Measurements from ENCODE around the gene FBXL17. TPM values are rescaled to one million over a fixed set of nuclear protein-coding genes. Genes with fewer than 3 reads are reported as not detected.

Gene FBXL17
- total and polyA plus RNA-seq, 4 donors = 2.1 to 14.1 (median 6.3) TPM

DNA sequence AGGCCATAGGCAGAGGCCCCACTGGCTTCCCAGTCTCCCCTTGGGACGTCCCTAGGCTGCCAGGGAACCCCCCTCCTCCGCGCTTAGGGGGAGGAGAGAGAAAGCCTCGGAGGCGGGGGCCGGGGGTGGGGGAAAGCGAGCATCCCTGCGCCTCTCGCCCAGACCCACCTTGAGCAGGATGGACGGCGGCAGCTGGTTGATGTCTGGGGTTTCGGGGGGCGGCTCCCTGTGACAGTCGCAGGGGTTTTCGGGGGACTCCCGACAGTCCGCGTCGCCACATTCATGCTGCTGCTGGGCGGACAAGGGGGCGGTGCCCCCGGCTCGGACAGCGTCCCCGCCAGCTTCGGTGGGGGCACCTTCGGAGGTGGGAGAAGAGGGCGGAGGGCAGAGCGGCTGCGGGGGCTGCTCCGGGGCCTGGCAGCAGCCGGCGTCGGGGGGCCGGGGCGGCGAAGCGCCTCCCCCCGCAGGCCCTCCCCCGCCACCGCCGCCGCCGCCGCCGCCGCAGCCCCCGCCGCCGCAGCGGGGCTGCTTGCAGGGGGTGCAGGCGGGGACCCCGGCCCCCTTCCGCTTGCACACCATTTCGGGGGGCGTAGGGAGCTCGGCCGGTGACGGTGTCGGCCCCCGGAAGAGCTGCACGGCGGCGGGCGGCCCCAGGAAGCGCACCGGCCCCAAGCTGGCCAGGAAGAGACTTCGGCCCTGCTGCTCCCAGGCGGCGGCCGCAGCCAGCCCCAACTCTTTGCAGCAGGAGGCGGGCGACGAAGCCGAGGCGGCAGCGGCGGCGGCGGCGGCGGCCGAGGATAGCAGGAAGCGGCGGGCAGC lies 1.2 kb downstream of the FBXL17 start (continued):
- TF ChIP-seq REST (IDR thresholded peaks at IDR 0.05) = no peak

- peak overlapping the region; percentile 39 to 100 for H3K27ac ChIP-seq (ENCODE audit: low read depth in 1 of 2, low read length in 2 of 2)
- H3K4me1 ChIP-seq (ENCODE audit: control insufficient read depth in 4 of 4, insufficient read depth in 4 of 4, low read length in 3 of 4) = peaks cover 2 to 25% (median 14%) of the 10 kb centered on the region in 4 donors
- TF ChIP-seq HNF4A (conservative IDR thresholded peaks at IDR 0.05) = no peak
- no peak for TF ChIP-seq TAF1 (conservative IDR thresholded peaks at IDR 0.05)
- no peak for TF ChIP-seq FOXA2 (IDR thresholded peaks at IDR 0.05)
- TF ChIP-seq, protein P1, sequence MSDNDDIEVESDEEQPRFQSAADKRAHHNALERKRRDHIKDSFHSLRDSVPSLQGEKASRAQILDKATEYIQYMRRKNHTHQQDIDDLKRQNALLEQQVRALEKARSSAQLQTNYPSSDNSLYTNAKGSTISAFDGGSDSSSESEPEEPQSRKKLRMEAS (IDR thresholded peaks at IDR 0.05) = no peak
- TF ChIP-seq GABPA (IDR thresholded peaks at IDR 0.05 in 1 of 2, conservative IDR thresholded peaks at IDR 0.05 in 1 of 2) = no peak
- no peak for TF ChIP-seq SP1 (IDR thresholded peaks at IDR 0.05)
- no peak for TF ChIP-seq HNF4G (IDR thresholded peaks at IDR 0.05)
- TF ChIP-seq YY1 (IDR thresholded peaks at IDR 0.05) = no peak
- no peak for TF ChIP-seq ATF3 (IDR thresholded peaks at IDR 0.05)
- TF ChIP-seq RAD21 (IDR thresholded peaks at IDR 0.05) = no peak
- no peak for TF ChIP-seq FOXA1 (IDR thresholded peaks at IDR 0.05)
- no peak for TF ChIP-seq JUND (IDR thresholded peaks at IDR 0.05)
- TF ChIP-seq RXRA (IDR thresholded peaks at IDR 0.05) = no peak
- TF ChIP-seq, protein P2, sequence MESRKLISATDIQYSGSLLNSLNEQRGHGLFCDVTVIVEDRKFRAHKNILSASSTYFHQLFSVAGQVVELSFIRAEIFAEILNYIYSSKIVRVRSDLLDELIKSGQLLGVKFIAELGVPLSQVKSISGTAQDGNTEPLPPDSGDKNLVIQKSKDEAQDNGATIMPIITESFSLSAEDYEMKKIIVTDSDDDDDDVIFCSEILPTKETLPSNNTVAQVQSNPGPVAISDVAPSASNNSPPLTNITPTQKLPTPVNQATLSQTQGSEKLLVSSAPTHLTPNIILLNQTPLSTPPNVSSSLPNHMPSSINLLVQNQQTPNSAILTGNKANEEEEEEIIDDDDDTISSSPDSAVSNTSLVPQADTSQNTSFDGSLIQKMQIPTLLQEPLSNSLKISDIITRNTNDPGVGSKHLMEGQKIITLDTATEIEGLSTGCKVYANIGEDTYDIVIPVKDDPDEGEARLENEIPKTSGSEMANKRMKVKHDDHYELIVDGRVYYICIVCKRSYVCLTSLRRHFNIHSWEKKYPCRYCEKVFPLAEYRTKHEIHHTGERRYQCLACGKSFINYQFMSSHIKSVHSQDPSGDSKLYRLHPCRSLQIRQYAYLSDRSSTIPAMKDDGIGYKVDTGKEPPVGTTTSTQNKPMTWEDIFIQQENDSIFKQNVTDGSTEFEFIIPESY (IDR thresholded peaks at IDR 0.05) = no peak
- TF ChIP-seq, protein P3, sequence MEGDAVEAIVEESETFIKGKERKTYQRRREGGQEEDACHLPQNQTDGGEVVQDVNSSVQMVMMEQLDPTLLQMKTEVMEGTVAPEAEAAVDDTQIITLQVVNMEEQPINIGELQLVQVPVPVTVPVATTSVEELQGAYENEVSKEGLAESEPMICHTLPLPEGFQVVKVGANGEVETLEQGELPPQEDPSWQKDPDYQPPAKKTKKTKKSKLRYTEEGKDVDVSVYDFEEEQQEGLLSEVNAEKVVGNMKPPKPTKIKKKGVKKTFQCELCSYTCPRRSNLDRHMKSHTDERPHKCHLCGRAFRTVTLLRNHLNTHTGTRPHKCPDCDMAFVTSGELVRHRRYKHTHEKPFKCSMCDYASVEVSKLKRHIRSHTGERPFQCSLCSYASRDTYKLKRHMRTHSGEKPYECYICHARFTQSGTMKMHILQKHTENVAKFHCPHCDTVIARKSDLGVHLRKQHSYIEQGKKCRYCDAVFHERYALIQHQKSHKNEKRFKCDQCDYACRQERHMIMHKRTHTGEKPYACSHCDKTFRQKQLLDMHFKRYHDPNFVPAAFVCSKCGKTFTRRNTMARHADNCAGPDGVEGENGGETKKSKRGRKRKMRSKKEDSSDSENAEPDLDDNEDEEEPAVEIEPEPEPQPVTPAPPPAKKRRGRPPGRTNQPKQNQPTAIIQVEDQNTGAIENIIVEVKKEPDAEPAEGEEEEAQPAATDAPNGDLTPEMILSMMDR (IDR thresholded peaks at IDR 0.05; ENCODE audit: low read depth, low read length, missing input control) = no peak
- no peak for TF ChIP-seq REST (IDR thresholded peaks at IDR 0.05)
- TF ChIP-seq EGR1 (IDR thresholded peaks at IDR 0.05; ENCODE audit: low read depth in 2 of 2) = no peak
- no peak for TF ChIP-seq NR2F2 (IDR thresholded peaks at IDR 0.05)
- peaks cover 0 to 7% (median 0%) of the 10 kb centered on the region in 4 donors for H3K9me3 ChIP-seq (ENCODE audit: control insufficient read depth in 4 of 4, low read length in 3 of 4)
- WGBS = 18% methylated on average over 8 of the region's 8 CpGs
- H3K36me3 ChIP-seq (ENCODE audit: control insufficient read depth in 4 of 4, insufficient read depth in 3 of 4, low read depth in 1 of 4, low read length in 3 of 4) = no peaks in the 10 kb centered on the region
- H3K27me3 ChIP-seq (ENCODE audit: control insufficient read depth in 4 of 4, insufficient read depth in 4 of 4, low read length in 3 of 4) = no peaks in the 10 kb centered on the region
- DNase-seq (ENCODE audit: low spot score) = no peak
- H3K4me3 ChIP-seq (ENCODE audit: low read depth in 1 of 3, low read length in 3 of 3) = peak overlapping the region; percentile 74 to 89 (median 88)
- H3K9ac ChIP-seq (ENCODE audit: low read depth in 1 of 2, low read length in 2 of 2) = peak overlapping the region in 1 of 2 donors; percentile 50
These were observed 2.0 kb downstream of the FBXL17 start for GRCh38 chr5:108379722-108380530.

Data from liver (tissue), 9 donors.